GM12875 (cell line): ENCODE results near the gene ACSS1.

Experiments used
- H3K4me3 ChIP-seq: one replicate; pipeline ENCODE4 v1.5.1; 2011; ENCODE audit warnings: low read depth, low read length, control low read depth
- CTCF ChIP-seq: IDR thresholded peaks from 2 replicates; pipeline ENCODE4 v1.5.1; 2011; ENCODE audit warnings: low read depth, mild to moderate bottlenecking, control low read depth, inconsistent platforms, low read length, moderate library complexity, borderline replicate concordance; ENCODE audit not compliant: insufficient read depth

Gene ACSS1

GRCh38 chr20:24990810-24991252 is 67.1 kb downstream of the ACSS1 start:
- H3K4me3 ChIP-seq, result no peak overlapping the region
- TF ChIP-seq CTCF, result no peak

- TF ChIP-seq CTCF, result no peak
- H3K4me3 ChIP-seq, result no peak overlapping the region
These were observed 68.8 kb downstream of the ACSS1 start for GRCh38 chr20:24989162-24989561.

- TF ChIP-seq CTCF, result no peak
- H3K4me3 ChIP-seq, result no peak overlapping the region
These were observed 69.8 kb downstream of the ACSS1 start for GRCh38 chr20:24987873-24988835.

DNA sequence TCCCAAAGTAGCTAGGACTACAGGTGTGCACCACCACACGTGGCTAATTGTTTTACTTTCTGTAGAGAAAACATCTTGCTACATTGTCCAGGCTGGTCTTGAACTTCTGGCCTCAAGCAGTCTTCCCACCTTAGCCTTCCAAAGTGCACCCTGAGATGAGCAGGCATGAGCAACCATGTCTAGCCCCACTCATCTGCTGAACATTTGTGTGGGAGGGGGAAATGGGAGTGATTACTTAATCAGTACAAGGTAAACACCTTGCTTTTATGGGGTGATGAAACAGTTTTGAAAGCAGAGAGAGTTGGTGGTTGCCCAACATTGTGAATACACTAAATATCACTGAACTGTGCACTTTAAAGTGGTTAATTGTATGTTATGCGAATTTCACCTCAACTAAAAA is 70.7 kb downstream of the ACSS1 start:
- no peak for TF ChIP-seq CTCF
- no peak overlapping the region for H3K4me3 ChIP-seq

DNA sequence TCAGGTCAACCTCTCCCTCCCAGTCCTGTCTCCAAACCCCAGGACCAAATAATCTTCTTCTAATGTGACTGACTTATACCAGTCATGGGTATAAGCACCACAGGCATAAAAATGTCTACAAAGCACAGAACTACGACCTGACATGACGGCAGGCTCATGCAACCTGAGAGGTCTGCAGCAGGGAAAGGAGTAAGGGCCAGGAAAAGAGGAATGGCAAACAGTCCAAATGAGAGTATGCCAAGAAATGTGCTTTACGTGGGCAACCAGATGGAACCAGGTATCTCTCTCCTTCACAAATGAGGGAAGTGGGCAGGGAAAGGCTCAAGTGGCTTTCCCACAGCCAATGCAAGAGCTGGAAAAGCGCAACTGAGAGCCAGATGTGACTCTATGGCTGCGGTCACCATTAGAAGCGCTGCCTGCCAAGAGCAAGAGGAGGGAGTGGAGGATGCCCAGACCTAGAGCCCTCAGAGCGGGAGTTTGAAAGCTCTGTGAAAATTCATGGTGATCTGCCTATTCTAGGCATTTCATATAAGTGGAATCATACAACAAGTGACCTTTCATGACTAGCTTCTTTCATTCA is 71.4 kb downstream of the ACSS1 start:
- no peak for TF ChIP-seq CTCF
- no peak overlapping the region for H3K4me3 ChIP-seq

- no peak for TF ChIP-seq CTCF
These were observed 72.1 kb downstream of the ACSS1 start for GRCh38 chr20:24985802-24986201.

GRCh38 chr20:24984961-24985640 is 72.8 kb downstream of the ACSS1 start:
- no peak for TF ChIP-seq CTCF
- H3K4me3 ChIP-seq, result no peak overlapping the region

More at GRCh38 chr20:24985802-24986201, 72.1 kb downstream of the ACSS1 start:
- H3K4me3 ChIP-seq, result no peak overlapping the region
